Endothelial cell of umbilical vein (primary cell): Measurements from ENCODE around the gene BMPR1B.

Source experiments
- EZH2 ChIP-seq: IDR thresholded peaks from 2 replicates; pipeline ENCODE4 v1.6.1; 2012; ENCODE audit warnings: borderline replicate concordance, low read depth, mild to moderate bottlenecking, moderate library complexity, low read length, inconsistent platforms; ENCODE audit not compliant: severe bottlenecking
- MAX ChIP-seq: IDR thresholded peaks from 2 replicates; pipeline ENCODE4 v1.6.1; 2011; ENCODE audit not compliant: insufficient read depth, insufficient read length
- POLR2A ChIP-seq: IDR thresholded peaks from 2 replicates; pipeline ENCODE4 v1.6.1; 2012; ENCODE audit warnings: low read depth, mild to moderate bottlenecking, control low read depth, low read length
- TF ChIP-seq, protein P1 (sequence below), 2 donors: IDR thresholded peaks; 1 replicate in 1 of 2; 2 replicates in 1 of 2; pipeline ENCODE4 v1.5.1; 2011; ENCODE audit warnings: low read length in 2 of 2, mild to moderate bottlenecking in 2 of 2, moderate library complexity in 2 of 2, control low read depth in 1 of 2, inconsistent platforms in 1 of 2, low read depth in 1 of 2; ENCODE audit not compliant: insufficient read depth in 1 of 2; ENCODE audit errors: extremely low read depth in 1 of 2

DNA sequence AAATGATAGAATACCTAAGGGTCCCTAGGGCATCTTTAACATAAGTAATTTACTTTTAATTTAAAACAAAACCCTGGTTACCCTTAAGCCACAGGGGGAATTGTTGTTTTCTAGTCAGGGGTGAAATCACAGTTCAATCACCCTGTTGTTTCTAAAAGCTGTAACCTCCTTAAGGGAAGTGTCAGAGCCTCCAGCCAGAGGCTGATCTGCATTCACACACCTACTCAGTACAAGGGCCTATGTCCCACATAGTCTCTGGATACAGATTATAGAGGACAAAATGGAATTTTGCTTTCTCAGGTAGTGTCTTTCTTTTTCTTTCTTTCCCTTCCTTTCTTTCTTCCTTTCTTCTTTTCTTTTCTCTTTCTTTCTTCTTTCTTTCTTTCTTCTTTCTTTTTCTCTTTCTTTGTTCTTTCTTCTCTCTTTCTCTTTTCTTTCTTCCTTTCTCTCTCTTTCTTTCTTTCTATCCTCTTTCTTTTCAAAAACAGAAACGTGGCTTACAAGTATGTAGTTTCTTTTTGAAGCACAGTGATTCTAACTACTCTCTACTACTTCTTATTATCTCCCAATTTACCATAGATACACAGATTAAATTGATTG lies 31.1 kb upstream of the BMPR1B start:
- TF ChIP-seq POLR2A (no peak), MAX (no peak), EZH2 (no peak)
- TF ChIP-seq, protein P1, sequence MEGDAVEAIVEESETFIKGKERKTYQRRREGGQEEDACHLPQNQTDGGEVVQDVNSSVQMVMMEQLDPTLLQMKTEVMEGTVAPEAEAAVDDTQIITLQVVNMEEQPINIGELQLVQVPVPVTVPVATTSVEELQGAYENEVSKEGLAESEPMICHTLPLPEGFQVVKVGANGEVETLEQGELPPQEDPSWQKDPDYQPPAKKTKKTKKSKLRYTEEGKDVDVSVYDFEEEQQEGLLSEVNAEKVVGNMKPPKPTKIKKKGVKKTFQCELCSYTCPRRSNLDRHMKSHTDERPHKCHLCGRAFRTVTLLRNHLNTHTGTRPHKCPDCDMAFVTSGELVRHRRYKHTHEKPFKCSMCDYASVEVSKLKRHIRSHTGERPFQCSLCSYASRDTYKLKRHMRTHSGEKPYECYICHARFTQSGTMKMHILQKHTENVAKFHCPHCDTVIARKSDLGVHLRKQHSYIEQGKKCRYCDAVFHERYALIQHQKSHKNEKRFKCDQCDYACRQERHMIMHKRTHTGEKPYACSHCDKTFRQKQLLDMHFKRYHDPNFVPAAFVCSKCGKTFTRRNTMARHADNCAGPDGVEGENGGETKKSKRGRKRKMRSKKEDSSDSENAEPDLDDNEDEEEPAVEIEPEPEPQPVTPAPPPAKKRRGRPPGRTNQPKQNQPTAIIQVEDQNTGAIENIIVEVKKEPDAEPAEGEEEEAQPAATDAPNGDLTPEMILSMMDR (IDR thresholded peaks at IDR 0.05; ENCODE audit: extremely low read depth in 1 of 2, insufficient read depth in 1 of 2, low read depth in 1 of 2, low read length in 2 of 2): no peak
